Nasal cavity respiratory epithelium epithelial cell of viscerocranial mucosa (primary cell): ENCODE data around the gene ACOT6. TPM values are rescaled to one million over a fixed set of nuclear protein-coding genes. Genes with fewer than 3 reads are reported as not detected.

Experiments
- total RNA-seq: library from RNA; depleted of rRNA; stranded (reverse); fragments of >200 nt; gene quantifications from 2 replicates; pipeline ENCODE4 v1.2.3, GENCODE V29; 2014

Gene ACOT6, protein sequence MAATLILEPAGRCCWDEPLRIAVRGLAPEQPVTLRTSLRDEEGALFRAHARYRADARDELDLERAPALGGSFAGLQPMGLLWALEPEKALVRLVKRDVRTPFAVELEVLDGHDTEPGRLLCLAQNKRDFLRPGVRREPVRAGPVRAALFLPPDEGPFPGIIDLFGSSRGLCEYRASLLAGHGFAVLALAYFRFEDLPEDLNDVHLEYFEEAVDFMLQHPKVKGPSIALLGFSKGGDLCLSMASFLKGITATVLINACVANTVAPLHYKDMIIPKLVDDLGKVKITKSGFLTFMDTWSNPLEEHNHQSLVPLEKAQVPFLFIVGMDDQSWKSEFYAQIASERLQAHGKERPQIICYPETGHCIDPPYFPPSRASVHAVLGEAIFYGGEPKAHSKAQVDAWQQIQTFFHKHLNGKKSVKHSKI
- not detected in 2 replicates for total RNA-seq

DNA sequence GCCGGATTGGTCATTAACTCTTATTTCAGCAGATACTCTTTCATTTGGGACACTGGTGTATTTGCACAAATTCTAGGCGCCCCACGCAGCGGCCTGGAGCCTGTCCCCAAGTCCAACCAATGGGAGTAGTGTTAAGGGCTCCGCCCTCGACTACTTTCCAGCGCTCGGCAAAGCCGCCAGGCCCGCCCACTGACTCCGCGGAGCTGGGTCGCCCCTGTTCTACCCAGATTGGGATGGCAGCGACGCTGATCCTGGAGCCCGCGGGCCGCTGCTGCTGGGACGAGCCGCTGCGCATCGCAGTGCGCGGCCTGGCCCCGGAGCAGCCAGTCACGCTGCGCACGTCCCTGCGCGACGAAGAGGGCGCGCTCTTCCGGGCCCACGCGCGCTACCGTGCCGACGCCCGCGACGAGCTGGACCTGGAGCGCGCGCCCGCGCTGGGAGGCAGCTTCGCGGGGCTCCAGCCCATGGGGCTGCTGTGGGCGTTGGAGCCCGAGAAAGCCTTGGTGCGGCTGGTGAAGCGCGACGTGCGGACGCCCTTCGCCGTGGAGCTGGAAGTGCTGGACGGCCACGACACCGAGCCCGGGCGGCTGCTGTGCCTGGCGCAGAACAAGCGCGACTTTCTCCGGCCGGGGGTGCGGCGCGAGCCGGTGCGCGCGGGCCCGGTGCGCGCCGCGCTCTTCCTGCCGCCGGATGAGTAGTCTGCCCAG, at the start of gene ACOT6:
TSS of gene ACOT6 (plus strand) at position 179 of the 707 bp plus-strand sequence. CDS start at position 234, 55 bp downstream.

DNA sequence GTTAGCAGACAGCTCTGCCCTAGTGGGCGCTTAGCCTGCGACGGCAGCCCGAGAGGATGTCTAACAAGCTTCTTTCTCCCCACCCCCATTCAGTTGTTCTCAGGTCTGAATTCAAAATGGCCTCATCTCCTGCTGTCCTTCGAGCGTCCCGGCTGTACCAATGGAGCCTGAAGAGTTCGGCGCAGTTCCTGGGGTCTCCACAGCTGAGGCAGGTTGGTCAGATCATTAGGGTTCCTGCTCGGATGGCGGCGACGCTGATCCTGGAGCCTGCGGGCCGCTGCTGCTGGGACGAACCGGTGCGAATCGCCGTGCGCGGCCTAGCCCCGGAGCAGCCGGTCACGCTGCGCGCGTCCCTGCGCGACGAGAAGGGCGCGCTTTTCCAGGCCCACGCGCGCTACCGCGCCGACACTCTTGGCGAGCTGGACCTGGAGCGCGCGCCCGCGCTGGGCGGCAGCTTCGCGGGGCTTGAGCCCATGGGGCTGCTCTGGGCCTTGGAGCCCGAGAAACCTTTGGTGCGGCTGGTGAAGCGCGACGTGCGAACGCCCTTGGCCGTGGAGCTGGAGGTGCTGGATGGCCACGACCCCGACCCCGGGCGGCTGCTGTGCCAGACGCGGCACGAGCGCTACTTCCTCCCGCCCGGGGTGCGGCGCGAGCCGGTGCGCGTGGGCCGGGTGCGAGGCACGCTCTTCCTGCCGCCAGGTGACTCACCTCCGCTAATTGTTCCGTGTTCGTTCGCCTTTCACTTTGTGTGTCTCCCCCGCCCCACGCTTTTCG, 42.9 kb upstream of the ACOT6 start, which contains the start of gene ACOT2:
TSS of gene ACOT2 (plus strand) at position 29 of the 774 bp plus-strand sequence. CDS start at position 57, 28 bp downstream.

DNA sequence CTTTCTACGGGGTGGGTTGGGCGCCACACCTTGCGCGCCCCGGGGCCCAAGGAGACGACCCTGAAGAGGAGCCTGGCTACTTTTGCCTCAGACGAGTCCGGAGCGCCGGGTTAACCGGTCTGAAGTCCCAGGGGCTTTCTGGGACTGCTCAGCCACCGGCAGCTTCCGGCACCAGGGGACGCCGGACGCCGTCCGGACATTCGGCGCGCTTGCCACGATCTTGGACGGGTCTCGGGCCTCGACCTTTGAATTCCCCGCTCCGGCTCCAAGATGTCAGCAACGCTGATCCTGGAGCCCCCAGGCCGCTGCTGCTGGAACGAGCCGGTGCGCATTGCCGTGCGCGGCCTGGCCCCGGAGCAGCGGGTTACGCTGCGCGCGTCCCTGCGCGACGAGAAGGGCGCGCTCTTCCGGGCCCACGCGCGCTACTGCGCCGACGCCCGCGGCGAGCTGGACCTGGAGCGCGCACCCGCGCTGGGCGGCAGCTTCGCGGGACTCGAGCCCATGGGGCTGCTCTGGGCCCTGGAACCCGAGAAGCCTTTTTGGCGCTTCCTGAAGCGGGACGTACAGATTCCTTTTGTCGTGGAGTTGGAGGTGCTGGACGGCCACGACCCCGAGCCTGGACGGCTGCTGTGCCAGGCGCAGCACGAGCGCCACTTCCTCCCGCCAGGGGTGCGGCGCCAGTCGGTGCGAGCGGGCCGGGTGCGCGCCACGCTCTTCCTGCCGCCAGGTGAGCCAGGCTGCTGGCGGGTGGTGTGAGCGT, 20.4 kb upstream of the ACOT6 start, which contains the start of gene ACOT4:
TSS of gene ACOT4 (plus strand) at position 184 of the 760 bp plus-strand sequence. CDS start at position 271, 87 bp downstream.

DNA sequence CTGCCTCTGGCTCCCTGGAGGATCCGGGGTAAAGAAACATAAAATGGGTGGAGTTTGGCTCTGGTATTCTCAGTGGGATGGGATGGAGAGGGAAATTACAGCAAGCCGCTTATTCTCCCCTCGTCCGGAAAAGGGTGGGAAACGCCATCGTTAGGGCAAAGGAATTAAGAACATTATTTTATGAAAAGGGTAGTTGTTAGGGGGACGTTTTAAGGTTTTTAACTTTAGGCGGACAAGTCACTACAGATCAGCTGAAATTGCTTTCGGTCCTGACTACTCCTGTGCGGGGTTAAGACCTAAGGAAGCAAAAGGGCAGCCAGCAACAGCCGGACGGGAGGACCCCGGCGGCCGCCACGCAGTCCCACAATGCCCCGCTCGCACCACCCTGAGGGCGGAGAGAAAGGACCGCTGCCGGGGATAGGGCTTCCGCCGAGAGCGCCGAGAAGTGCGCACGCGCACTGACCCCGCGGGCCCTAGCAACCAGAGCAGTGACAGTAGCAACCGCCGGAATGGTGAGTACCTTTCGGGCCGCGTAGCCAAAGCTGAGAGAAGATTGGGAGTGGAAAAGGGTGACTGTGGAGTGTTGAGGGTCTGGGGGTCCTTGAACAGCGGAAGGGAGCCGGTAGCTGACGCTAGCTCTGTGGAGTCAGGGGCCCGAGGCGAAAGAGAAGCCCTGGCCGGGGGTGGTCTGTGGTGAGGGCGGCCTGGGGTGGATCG, 32.4 kb downstream of the ACOT6 start, which contains the start of gene DNAL1:
TSS of gene DNAL1 (plus strand) at position 456 of the 717 bp plus-strand sequence. CDS start at position 510, 54 bp downstream.

Other genes starting within 250 kb of the ACOT6 start
- gene NUMB, start 154.0 kb upstream of the ACOT6 start, total RNA-seq, result 23.9 and 50.5 TPM in 2 replicates
- 23.3 and 23.6 TPM in 2 replicates for gene RIOX1, start 121.6 kb upstream of the ACOT6 start, total RNA-seq
- 1.00 and 1.0 TPM in 2 replicates for gene ACOT1, start 75.4 kb upstream of the ACOT6 start, total RNA-seq
- gene HEATR4, start 53.6 kb upstream of the ACOT6 start, total RNA-seq, result 0.34 and 0.85 TPM in 2 replicates
- 7.0 and 9.2 TPM in 2 replicates for gene ACOT2, start 43.3 kb upstream of the ACOT6 start, total RNA-seq
- gene ACOT4, start 20.6 kb upstream of the ACOT6 start, total RNA-seq, result 0.36 and 0.68 TPM in 2 replicates
- gene DNAL1, start 32.5 kb downstream of the ACOT6 start, total RNA-seq, result 9.0 and 9.2 TPM in 2 replicates
- 8.2 and 18.7 TPM in 2 replicates for gene PNMA1, start 101.9 kb downstream of the ACOT6 start, total RNA-seq
- 6.5 and 9.0 TPM in 2 replicates for gene PTGR2, start 239.3 kb downstream of the ACOT6 start, total RNA-seq